KMS-11 (cell line): ENCODE results near the gene DRGX.

Experiments used
- H2AFZ ChIP-seq: fragments of 200-600 bp; sonication (generic); 2 replicates; pipeline ENCODE4 v1.6.1; 2016; ENCODE audit warnings: antibody characterized with exemption, mixed run types, low read depth
- H3K27ac ChIP-seq: fragments of 200-600 bp; sonication (generic); 2 replicates; pipeline ENCODE4 v1.6.1; 2016; ENCODE audit warnings: mild to moderate bottlenecking, mixed run types
- H3K27me3 ChIP-seq: fragments of 200-600 bp; sonication (generic); 2 replicates; pipeline ENCODE4 v1.6.1; 2017; ENCODE audit warnings: mild to moderate bottlenecking, low read depth, mixed run types, moderate library complexity; ENCODE audit not compliant: insufficient read depth
- H3K36me3 ChIP-seq: fragments of 200-600 bp; sonication (generic); 2 replicates; pipeline ENCODE4 v1.6.1; 2017; ENCODE audit warnings: mild to moderate bottlenecking, mixed run types; ENCODE audit not compliant: insufficient read depth
- H3K4me1 ChIP-seq: fragments of 200-600 bp; sonication (generic); 2 replicates; pipeline ENCODE4 v1.6.1; 2016; ENCODE audit warnings: mild to moderate bottlenecking, low read depth, mixed run types; ENCODE audit not compliant: poor library complexity, severe bottlenecking
- H3K4me2 ChIP-seq: fragments of 200-600 bp; sonication (generic); 2 replicates; pipeline ENCODE4 v1.7.0; 2016; ENCODE audit warnings: mild to moderate bottlenecking, mixed run types
- H3K4me3 ChIP-seq: fragments of 200-600 bp; sonication (generic); IDR thresholded peaks from 2 replicates; pipeline ENCODE4 v1.6.1; 2017; ENCODE audit warnings: low read depth, low read length, mixed read lengths; ENCODE audit not compliant: insufficient read depth
- H3K79me2 ChIP-seq: fragments of 200-600 bp; sonication (generic); 2 replicates; pipeline ENCODE4 v1.6.1; 2016; ENCODE audit warnings: low read depth, mixed run types; ENCODE audit not compliant: insufficient read depth
- H3K9ac ChIP-seq: fragments of 200-600 bp; sonication (generic); 2 replicates; pipeline ENCODE4 v1.6.1; 2016; ENCODE audit warnings: mild to moderate bottlenecking, mixed run types
- H4K20me1 ChIP-seq: fragments of 200-600 bp; sonication (generic); 2 replicates; pipeline ENCODE4 v1.6.1; 2016; ENCODE audit warnings: mild to moderate bottlenecking, mixed run types; ENCODE audit not compliant: insufficient read depth
- TF ChIP-seq, protein P1 (sequence below): fragments of 200-600 bp; sonication (generic); conservative IDR thresholded peaks from 2 replicates; pipeline ENCODE4 v1.6.1; 2017; ENCODE audit warnings: low read depth, mild to moderate bottlenecking, antibody characterized with exemption, low read length, moderate library complexity, mixed read lengths

DRGX gene

DNA sequence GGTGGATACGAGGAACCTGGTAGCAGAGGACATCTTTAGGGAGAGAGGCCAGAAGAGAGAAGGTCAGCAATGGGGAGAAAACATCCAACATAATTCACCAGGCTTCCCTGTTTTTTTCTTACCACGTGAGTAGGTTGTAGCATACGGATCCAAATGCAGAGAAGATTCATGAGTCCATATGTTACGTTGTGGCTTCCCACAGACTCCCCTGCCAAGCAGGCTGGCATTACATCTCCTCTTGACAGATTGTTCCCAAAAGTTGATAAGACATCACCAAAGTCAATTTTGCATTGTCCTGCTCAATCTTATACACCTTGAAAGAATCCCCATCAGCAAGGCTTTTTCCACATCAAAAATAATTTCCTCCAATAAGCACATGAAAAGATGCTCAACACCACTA, 39.7 kb downstream of the DRGX start:
- TF ChIP-seq, protein P1, sequence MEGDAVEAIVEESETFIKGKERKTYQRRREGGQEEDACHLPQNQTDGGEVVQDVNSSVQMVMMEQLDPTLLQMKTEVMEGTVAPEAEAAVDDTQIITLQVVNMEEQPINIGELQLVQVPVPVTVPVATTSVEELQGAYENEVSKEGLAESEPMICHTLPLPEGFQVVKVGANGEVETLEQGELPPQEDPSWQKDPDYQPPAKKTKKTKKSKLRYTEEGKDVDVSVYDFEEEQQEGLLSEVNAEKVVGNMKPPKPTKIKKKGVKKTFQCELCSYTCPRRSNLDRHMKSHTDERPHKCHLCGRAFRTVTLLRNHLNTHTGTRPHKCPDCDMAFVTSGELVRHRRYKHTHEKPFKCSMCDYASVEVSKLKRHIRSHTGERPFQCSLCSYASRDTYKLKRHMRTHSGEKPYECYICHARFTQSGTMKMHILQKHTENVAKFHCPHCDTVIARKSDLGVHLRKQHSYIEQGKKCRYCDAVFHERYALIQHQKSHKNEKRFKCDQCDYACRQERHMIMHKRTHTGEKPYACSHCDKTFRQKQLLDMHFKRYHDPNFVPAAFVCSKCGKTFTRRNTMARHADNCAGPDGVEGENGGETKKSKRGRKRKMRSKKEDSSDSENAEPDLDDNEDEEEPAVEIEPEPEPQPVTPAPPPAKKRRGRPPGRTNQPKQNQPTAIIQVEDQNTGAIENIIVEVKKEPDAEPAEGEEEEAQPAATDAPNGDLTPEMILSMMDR: no peak
- H3K4me2 ChIP-seq: no peak overlapping the region
- H3K27me3 ChIP-seq: no peaks in the 10 kb centered on the region
- H3K4me3 ChIP-seq: no peak overlapping the region
- H3K27ac ChIP-seq: no peak overlapping the region
- H3K36me3 ChIP-seq: no peaks in the 10 kb centered on the region
- no peaks in the 10 kb centered on the region for H3K4me1 ChIP-seq
- no peaks in the 10 kb centered on the region for H3K79me2 ChIP-seq
- no peaks in the 10 kb centered on the region for H4K20me1 ChIP-seq
- H2AFZ ChIP-seq: no peak overlapping the region
- H3K9ac ChIP-seq: no peak overlapping the region

DNA sequence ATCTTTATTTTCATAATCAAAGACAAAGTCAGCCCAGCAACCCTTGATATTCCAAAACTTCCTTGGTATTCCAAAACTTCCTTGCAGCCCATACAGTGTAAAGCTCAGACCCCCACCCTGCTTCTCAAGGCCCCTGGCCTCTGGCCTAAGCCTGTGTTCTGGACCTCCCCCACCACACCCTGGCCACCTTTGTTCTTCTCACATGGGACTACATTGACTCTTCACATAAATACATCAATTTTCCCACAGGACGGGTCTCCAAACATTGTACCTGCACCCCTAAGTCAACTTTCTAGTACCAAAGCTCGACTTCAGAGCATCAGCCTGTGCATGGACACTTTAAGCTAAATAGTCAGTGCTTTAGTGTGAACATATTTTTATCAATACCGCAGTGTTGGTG, 40.7 kb downstream of the DRGX start:
- H3K36me3 ChIP-seq: no peaks in the 10 kb centered on the region
- no peak overlapping the region for H2AFZ ChIP-seq
- H3K4me2 ChIP-seq: no peak overlapping the region
- H4K20me1 ChIP-seq: no peaks in the 10 kb centered on the region
- H3K79me2 ChIP-seq: no peaks in the 10 kb centered on the region
- no peak overlapping the region for H3K4me3 ChIP-seq
- TF ChIP-seq, protein P1: no peak
- H3K9ac ChIP-seq: no peak overlapping the region
- H3K27me3 ChIP-seq: no peaks in the 10 kb centered on the region
- no peak overlapping the region for H3K27ac ChIP-seq
- no peaks in the 10 kb centered on the region for H3K4me1 ChIP-seq

DNA sequence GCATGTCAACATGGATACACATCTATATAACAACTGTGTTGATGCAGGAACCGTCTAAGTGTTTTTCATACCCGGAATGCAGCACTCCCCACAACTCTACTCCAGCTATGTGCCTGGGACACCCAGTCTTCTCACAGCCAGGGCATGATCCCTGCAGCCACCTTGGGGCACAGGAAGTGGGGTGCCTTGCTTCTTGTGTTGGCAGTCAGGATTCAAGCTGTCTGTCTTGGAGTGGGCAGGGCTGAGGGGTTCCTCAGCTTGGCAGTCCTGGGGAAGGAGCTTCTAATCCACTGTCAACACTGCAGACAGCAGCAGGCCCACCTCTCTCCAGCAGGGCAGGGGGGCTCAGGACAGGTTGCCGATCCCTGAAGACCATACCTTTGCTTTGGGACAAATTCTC, 41.3 kb downstream of the DRGX start:
- Histone ChIP-seq H2AFZ (no peak overlapping the region), H3K27ac (no peak overlapping the region), H3K4me1 (no peaks in the 10 kb centered on the region), H3K4me3 (no peak overlapping the region), H3K79me2 (no peaks in the 10 kb centered on the region), H3K4me2 (no peak overlapping the region), H4K20me1 (no peaks in the 10 kb centered on the region), H3K36me3 (no peaks in the 10 kb centered on the region), H3K9ac (no peak overlapping the region), H3K27me3 (no peaks in the 10 kb centered on the region)
- TF ChIP-seq, protein P1: no peak

DNA sequence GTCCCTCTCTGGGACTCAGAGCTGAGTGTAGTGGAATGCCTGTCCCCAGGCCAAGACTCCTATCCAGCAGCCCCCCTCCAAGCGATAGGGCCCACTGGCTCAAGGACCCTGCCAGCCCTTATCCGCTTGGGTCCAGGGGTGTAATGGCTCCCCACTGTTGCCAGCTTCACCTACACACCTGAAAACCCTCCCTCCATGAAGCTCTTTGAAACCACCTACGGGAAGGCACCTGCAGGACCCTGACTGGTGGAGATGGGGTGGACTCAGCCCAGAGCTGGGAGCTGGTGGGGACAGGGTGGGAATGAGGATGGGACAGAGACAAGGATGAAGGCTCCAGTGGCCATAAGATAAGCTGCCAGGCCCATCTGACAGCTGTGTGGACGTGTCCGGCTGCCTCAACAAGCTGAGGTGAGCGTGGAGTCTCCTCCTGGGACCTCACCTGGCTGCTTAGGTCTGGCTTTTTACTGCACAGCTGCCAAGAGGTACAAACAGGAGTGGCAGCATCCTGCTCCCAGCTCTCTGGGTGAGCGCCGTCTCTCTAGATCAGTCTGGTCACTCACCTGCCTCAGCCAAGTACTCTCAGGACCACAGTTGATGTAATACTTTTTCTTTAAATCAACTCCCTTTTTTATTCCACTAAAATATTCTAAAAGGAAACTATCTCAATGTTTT, 41.9 kb downstream of the DRGX start:
- Histone ChIP-seq H3K36me3 (no peaks in the 10 kb centered on the region), H3K4me3 (no peak overlapping the region), H3K79me2 (no peaks in the 10 kb centered on the region), H3K4me1 (no peaks in the 10 kb centered on the region), H3K27ac (no peak overlapping the region), H3K9ac (no peak overlapping the region), H4K20me1 (no peaks in the 10 kb centered on the region), H3K27me3 (no peaks in the 10 kb centered on the region), H3K4me2 (no peak overlapping the region), H2AFZ (no peak overlapping the region)
- TF ChIP-seq, protein P1: no peak
